Central memory CD8-positive, alpha-beta T cell (primary cell): ENCODE results near the gene PPP1R9B.

ENCODE experiments used
- ATAC-seq: fragments of 150-1000 bp; cut with Tn5 transposase; replicated peaks from 2 replicates; pipeline ENCODE4 v1.10.0; 2022; ENCODE audit warnings: mild to moderate bottlenecking, moderate FRiP score, moderate number of reproducible peaks; ENCODE audit not compliant: poor library complexity, severe bottlenecking; ENCODE audit errors: extremely low read depth
- DNase-seq, 2 donors: peaks; one replicate each; pipeline ENCODE4 v3.0.0; 2021; ENCODE audit warnings: low spot score in 2 of 2
- H3K27ac Mint-ChIP-seq: one replicate; pipeline ENCODE4 v1.8.0; 2022; ENCODE audit warnings: low read depth, mild to moderate bottlenecking, moderate library complexity, mixed read lengths
- H3K27me3 Mint-ChIP-seq: one replicate; pipeline ENCODE4 v1.8.0; 2022; ENCODE audit warnings: mixed read lengths
- H3K36me3 Mint-ChIP-seq: one replicate; pipeline ENCODE4 v1.8.0; 2022; ENCODE audit warnings: mild to moderate bottlenecking, moderate library complexity, mixed read lengths; ENCODE audit not compliant: insufficient read depth
- H3K4me1 Mint-ChIP-seq: one replicate; pipeline ENCODE4 v1.8.0; 2022; ENCODE audit warnings: mixed read lengths
- H3K4me3 Mint-ChIP-seq: one replicate; pipeline ENCODE4 v1.8.0; 2022; ENCODE audit warnings: mild to moderate bottlenecking, moderate library complexity, mixed read lengths
- H3K9me3 Mint-ChIP-seq: one replicate; pipeline ENCODE4 v1.8.0; 2022; ENCODE audit warnings: mixed read lengths

Gene PPP1R9B

DNA sequence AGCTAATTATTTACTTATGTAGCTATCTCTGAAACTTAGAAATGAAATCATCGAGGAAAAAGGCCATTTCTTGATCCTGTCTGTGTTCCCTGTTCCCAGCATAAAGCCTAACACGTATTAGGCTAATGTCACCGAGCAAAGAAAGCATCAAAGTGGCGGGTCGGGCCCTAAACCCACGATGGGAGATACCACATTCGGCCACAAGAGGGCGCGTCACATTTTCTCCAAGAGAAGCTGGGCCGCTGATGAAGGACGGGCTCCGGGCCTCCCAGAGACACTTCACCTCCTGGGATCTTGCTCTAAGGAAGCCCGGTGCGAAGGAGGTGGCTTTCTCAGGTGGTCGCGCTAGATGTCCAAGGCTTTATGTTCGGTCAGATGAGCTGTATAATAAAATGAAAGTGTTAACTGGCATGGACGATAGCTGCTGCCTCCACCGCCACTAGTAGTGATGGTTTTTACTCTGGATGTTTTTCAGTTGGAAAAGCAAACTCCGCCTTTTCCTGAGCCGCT lies 56.2 kb downstream of the PPP1R9B start:
- H3K4me1 Mint-ChIP-seq = peaks cover 49% of the 10 kb centered on the region
- peak overlapping the region; percentile 93 for H3K27ac Mint-ChIP-seq
- H3K36me3 Mint-ChIP-seq = peaks cover 23% of the 10 kb centered on the region
- no peaks in the 10 kb centered on the region for H3K9me3 Mint-ChIP-seq
- no peaks in the 10 kb centered on the region for H3K27me3 Mint-ChIP-seq
- H3K4me3 Mint-ChIP-seq = peak overlapping the region; percentile 94
- peak; percentile 83 to 95 for DNase-seq
- peak; percentile 61 for ATAC-seq

DNA sequence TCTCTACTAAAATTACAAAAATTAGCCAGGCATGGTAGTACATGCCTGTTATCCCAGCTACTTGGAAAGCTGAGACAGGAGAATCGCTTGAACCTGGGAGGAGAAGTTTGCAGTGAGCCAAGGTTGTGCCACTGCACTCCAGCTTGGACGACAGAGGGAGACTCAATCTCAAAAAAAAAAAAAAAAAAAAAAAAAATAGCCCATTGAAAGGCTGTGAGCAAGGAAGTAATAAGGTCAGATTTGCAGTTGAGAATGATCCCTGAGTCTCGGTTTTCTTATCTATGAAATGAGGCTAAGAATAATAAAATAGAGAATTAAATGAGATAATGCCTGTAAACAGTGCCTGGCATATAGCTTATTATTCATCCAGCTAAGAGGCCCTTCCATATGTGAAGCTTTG lies 56.7 kb downstream of the PPP1R9B start:
- Mint-ChIP-seq H3K4me3 (peak overlapping the region; percentile 94), H3K27me3 (no peaks in the 10 kb centered on the region), H3K4me1 (peaks cover 46% of the 10 kb centered on the region), H3K36me3 (peaks cover 22% of the 10 kb centered on the region), H3K27ac (peak overlapping the region; percentile 93), H3K9me3 (no peaks in the 10 kb centered on the region)
- DNase-seq = no peak
- ATAC-seq = no peak

DNA sequence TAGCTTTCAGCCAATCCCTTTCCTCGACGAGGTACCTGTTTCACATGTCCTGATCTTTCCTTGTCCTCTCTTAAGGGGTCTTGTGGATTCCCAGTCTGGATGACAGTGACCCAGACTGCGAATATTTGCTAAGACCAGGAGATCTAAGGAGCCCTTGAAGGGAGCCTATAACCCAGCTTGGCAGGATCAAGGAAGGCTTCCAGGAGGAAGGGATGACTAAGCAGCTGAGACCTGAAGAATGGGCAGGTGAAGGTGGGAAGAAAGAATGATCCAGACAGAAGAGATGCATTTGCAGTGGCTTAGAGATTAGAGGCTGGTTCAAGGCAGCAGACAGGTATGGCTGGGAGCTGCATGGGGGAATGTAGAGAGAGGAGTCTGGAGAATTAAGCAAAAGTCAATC lies 57.2 kb downstream of the PPP1R9B start:
- Mint-ChIP-seq H3K27me3 (no peaks in the 10 kb centered on the region), H3K9me3 (no peaks in the 10 kb centered on the region), H3K4me3 (no peak overlapping the region), H3K36me3 (peaks cover 22% of the 10 kb centered on the region), H3K4me1 (peaks cover 41% of the 10 kb centered on the region), H3K27ac (no peak overlapping the region)
- no peak for ATAC-seq
- DNase-seq = no peak

DNA sequence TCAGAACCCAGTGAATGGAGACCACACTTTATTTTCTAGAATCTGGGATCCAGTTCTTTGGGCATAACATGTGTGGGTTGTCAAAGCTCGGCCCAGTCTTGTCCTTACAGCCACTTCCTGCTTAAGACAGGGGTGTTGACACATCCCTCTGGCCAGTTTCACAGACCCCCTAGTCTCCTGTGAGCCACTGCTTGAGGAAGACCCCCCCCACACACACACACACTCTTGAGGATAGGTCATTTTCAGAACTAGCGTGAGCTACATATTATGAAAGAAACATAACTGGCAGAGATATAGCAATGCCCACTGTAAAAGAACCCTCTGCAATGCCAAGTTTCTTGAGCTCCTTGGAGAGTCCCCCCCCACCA lies 58.6 kb downstream of the PPP1R9B start:
- Mint-ChIP-seq H3K27ac (no peak overlapping the region), H3K4me3 (no peak overlapping the region), H3K27me3 (no peaks in the 10 kb centered on the region), H3K4me1 (peaks cover 34% of the 10 kb centered on the region), H3K36me3 (peaks cover 22% of the 10 kb centered on the region), H3K9me3 (no peaks in the 10 kb centered on the region)
- ATAC-seq = no peak
- DNase-seq = no peak

DNA sequence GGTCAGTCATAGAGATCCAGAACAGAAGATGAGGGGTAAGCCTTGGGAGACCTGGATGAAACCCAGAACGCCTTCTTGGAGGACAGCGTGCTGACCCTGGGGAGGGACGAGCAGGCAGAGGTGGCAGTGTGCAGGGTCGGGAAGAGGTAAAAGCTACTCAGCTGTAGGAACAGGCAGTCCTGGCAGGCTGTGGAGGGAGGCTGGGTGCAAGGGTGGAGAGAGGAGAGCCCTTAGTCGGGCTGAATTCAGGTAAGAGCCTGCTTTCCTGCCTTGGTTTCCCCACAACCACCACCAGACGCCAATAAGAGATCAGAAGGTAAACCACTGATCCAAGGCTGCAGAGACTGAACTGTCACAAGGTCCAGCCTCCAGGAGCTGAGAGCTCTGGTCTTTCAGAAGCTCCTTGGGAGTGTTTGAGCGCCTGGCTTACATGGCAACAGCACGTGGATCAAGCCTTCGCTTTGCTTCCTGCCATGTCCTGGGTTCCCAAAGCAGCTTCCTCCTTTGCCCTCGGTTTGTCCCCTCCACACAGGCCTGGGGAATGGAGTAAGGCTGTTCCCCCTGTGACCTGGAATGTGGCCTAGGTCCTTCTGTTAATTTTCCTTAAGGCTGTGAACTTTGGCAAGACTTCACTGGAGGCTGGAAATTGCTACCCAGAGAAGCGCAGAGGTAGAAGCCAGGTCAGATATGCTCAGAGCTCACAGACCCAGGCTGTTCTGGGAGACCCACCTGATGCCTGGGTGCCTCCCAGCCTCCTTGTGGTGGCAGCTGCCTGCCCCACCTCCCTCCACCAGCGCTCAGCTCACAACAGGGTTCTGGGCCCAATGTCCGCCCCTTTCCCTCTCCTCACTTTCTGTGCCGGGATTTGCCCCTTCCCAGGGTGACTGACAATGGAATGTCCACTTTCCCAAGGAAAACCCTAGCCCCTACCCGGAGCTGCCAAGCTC lies 59.2 kb downstream of the PPP1R9B start:
- H3K27ac Mint-ChIP-seq = no peak overlapping the region
- peaks cover 27% of the 10 kb centered on the region for H3K4me1 Mint-ChIP-seq
- ATAC-seq = no peak
- no peak overlapping the region for H3K4me3 Mint-ChIP-seq
- no peaks in the 10 kb centered on the region for H3K9me3 Mint-ChIP-seq
- no peak for DNase-seq
- peaks cover 22% of the 10 kb centered on the region for H3K36me3 Mint-ChIP-seq
- H3K27me3 Mint-ChIP-seq = no peaks in the 10 kb centered on the region

DNA sequence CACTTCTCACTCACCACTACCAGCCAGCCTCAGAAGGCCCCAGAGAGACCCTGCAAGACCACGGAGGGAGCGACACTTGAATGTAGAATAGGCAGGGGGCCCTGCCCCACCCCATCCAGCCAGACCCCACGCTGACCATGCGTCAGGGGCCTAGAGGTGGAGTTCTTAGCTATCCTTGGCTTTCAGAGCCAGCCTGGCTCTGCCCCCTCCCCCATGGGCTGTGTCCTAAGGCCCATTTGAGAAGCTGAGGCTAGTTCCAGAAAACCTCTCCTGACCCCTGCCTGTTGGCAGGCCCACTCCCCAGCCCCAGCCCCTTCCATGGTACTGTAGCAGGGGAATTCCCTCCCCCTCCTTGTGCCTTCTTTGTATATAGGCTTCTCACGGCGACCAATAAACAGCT lies 60.4 kb downstream of the PPP1R9B start:
- no peak for ATAC-seq
- H3K4me1 Mint-ChIP-seq = peaks cover 15% of the 10 kb centered on the region
- H3K36me3 Mint-ChIP-seq = peaks cover 15% of the 10 kb centered on the region

DNA sequence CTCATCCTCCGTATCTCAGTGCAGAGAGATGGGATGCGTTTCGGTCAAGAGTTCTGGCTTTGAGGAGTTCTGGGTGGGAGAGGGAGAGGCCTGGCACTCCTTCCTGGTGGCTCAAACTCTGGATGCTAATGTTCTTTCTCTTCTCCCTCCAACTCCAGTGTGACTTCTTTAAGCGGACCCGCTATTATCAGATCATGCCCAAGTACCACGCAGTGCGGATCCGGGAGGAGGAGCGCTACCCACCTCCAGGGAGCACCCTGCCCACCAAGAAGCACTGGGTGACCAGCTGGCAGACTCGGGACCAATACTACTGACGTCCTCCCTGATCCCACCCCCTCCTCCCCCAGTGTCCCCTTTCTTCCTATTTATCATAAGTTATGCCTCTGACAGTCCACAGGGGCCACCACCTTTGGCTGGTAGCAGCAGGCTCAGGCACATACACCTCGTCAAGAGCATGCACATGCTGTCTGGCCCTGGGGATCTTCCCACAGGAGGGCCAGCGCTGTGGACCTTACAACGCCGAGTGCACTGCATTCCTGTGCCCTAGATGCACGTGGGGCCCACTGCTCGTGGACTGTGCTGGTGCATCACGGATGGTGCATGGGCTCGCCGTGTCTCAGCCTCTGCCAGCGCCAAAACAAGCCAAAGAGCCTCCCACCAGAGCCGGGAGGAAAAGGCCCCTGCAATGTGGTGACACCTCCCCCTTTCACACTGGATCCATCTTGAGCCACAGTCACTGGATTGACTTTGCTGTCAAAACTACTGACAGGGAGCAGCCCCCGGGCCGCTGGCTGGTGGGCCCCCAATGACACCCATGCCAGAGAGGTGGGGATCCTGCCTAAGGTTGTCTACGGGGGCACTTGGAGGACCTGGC lies 61.3 kb downstream of the PPP1R9B start:
- no peaks in the 10 kb centered on the region for H3K27me3 Mint-ChIP-seq
- H3K9me3 Mint-ChIP-seq = no peaks in the 10 kb centered on the region
- H3K36me3 Mint-ChIP-seq = peaks cover 9% of the 10 kb centered on the region
- H3K4me3 Mint-ChIP-seq = no peak overlapping the region
- peaks cover 6% of the 10 kb centered on the region for H3K4me1 Mint-ChIP-seq
- DNase-seq (no peak), ATAC-seq (no peak)
- H3K27ac Mint-ChIP-seq = no peak overlapping the region

More for the DNA sequence above, 60.4 kb downstream of the PPP1R9B start:
- H3K27ac Mint-ChIP-seq = no peak overlapping the region
- no peaks in the 10 kb centered on the region for H3K27me3 Mint-ChIP-seq
- H3K9me3 Mint-ChIP-seq = no peaks in the 10 kb centered on the region
- DNase-seq = no peak
- H3K4me3 Mint-ChIP-seq = no peak overlapping the region

DNA sequence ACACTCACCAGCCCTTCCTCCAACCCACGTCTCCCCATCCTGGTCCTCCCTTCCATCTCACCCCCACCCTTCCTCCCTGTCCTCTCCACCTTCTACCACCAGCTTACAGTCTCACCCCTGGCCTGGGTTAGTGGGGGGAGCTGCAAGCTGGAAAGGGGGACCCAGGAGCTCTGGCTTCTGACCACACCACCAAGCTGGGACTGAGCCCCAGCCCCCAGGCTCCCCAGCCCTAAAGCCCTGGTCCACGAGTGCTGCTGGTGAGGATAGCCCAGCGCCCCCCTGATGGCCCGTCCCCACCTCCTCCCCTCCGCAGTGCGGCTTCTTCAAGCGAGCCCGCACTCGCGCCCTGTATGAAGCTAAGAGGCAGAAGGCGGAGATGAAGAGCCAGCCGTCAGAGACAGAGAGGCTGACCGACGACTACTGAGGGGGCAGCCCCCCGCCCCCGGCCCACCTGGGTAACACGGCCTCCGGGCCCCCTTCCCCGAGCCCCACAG lies 62.5 kb downstream of the PPP1R9B start:
- no peaks in the 10 kb centered on the region for H3K4me1 Mint-ChIP-seq
- no peak overlapping the region for H3K27ac Mint-ChIP-seq
- no peaks in the 10 kb centered on the region for H3K27me3 Mint-ChIP-seq
- DNase-seq (no peak), ATAC-seq (no peak)
- H3K36me3 Mint-ChIP-seq = peaks cover 4% of the 10 kb centered on the region
- no peak overlapping the region for H3K4me3 Mint-ChIP-seq
- H3K9me3 Mint-ChIP-seq = no peaks in the 10 kb centered on the region

DNA sequence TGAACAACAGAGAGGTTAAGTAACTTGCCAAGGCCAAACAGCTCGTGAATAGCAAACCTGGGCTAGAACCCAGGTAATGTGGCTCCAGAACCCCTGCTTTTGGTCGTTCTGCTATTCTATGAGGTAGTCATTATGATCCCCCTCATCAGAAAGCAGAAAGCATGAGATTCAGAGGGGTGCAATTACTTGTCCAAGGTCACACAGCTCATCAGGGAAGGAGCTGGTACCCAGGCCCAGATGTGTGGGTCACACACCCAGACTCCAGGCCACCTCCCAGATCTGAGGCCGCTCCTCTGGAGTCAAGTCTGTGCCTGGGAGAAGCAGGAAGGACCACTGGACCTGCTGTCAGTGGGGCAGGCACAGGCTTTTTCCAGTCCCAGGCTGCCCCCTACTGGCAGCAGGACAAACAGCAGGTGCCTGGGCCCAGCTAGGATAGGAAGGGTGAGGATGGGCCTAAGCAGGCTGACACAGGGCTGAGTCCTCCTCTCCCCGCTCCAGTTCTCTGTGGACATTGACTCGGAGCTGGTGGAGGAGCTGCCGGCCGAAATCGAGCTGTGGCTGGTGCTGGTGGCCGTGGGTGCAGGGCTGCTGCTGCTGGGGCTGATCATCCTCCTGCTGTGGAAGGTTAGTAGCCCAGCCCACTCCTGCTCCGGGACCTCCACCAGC lies 63.1 kb downstream of the PPP1R9B start:
- peak; percentile 83 for ATAC-seq
- Mint-ChIP-seq H3K27me3 (no peaks in the 10 kb centered on the region), H3K27ac (no peak overlapping the region), H3K36me3 (peaks cover 4% of the 10 kb centered on the region), H3K9me3 (no peaks in the 10 kb centered on the region), H3K4me1 (no peaks in the 10 kb centered on the region), H3K4me3 (no peak overlapping the region)
- peak; percentile 54 to 72 for DNase-seq
